ENCODE data around the gene GDI1. TPM values are rescaled to one million over a fixed set of nuclear protein-coding genes. Genes with fewer than 3 reads are reported as not detected.

Gene GDI1
- total and polyA plus RNA-seq, 10 of the 15 experiments (the other 5 are each of a cell fraction or from before 2014, with no cell fraction given), result 0.92 to 102 (median 49.6) TPM

DNA sequence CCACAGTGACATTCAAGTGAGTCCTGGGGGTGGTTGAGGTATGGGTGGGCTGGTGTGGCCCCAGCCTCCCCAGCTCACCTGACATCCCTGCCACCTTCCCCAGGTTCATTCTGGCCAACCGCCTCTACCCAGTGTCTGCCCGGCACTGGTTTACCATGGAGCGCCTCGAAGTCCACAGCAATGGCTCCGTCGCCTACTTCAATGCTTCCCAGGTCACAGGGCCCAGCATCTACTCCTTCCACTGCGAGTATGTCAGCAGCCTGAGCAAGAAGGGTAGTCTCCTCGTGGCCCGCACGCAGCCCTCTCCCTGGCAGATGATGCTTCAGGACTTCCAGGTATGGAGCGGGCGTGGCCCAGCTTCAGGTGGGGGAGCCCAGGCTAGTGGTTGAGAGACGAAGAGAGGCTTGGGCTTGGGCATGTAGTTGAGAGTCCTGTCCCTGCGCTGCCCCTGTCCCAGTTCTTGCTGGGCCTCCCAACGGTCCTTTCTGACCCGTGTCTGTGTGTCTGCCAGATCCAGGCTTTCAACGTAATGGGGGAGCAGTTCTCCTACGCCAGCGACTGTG is 1.7 kb upstream of the GDI1 start (continued):
- TF ChIP-seq, protein P1, sequence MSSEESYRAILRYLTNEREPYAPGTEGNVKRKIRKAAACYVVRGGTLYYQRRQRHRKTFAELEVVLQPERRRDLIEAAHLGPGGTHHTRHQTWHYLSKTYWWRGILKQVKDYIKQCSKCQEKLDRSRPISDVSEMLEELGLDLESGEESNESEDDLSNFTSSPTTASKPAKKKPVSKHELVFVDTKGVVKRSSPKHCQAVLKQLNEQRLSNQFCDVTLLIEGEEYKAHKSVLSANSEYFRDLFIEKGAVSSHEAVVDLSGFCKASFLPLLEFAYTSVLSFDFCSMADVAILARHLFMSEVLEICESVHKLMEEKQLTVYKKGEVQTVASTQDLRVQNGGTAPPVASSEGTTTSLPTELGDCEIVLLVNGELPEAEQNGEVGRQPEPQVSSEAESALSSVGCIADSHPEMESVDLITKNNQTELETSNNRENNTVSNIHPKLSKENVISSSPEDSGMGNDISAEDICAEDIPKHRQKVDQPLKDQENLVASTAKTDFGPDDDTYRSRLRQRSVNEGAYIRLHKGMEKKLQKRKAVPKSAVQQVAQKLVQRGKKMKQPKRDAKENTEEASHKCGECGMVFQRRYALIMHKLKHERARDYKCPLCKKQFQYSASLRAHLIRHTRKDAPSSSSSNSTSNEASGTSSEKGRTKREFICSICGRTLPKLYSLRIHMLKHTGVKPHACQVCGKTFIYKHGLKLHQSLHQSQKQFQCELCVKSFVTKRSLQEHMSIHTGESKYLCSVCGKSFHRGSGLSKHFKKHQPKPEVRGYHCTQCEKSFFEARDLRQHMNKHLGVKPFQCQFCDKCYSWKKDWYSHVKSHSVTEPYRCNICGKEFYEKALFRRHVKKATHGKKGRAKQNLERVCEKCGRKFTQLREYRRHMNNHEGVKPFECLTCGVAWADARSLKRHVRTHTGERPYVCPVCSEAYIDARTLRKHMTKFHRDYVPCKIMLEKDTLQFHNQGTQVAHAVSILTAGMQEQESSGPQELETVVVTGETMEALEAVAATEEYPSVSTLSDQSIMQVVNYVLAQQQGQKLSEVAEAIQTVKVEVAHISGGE (CRISPR knock-in tag; IDR thresholded peaks at IDR 0.05), result no peak

DNA sequence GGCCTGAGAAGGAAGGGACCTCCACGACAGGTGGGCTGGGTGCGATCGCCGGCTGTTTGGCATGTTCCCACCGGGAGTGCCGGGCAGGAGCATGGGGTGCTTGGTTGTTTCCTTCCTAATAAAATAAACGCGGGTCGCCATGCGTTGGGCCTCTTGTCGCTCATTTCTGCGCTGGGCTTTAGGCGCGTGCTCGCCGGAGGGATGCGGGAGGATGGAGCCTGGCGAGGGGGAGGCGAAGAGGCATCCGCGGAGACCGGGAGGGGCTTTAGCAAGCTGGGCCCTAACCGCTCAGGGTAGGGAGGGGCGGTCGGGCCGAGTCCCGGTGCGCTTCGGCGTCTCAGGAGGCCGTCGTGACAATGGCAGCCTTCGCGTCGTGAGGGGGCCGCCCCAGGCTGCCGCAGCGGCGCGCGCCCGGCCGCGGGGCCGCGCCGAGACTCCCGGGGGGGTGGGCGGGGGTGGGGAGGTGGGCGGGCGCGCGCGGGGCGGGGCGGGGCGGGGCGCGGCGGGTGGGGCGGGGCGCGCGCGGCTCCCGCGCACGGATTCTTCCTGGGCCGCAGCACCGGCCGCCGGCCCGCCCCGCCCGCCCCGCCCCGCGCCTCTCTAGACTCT is 476 bp upstream of the GDI1 start:
- TF ChIP-seq, protein P2, sequence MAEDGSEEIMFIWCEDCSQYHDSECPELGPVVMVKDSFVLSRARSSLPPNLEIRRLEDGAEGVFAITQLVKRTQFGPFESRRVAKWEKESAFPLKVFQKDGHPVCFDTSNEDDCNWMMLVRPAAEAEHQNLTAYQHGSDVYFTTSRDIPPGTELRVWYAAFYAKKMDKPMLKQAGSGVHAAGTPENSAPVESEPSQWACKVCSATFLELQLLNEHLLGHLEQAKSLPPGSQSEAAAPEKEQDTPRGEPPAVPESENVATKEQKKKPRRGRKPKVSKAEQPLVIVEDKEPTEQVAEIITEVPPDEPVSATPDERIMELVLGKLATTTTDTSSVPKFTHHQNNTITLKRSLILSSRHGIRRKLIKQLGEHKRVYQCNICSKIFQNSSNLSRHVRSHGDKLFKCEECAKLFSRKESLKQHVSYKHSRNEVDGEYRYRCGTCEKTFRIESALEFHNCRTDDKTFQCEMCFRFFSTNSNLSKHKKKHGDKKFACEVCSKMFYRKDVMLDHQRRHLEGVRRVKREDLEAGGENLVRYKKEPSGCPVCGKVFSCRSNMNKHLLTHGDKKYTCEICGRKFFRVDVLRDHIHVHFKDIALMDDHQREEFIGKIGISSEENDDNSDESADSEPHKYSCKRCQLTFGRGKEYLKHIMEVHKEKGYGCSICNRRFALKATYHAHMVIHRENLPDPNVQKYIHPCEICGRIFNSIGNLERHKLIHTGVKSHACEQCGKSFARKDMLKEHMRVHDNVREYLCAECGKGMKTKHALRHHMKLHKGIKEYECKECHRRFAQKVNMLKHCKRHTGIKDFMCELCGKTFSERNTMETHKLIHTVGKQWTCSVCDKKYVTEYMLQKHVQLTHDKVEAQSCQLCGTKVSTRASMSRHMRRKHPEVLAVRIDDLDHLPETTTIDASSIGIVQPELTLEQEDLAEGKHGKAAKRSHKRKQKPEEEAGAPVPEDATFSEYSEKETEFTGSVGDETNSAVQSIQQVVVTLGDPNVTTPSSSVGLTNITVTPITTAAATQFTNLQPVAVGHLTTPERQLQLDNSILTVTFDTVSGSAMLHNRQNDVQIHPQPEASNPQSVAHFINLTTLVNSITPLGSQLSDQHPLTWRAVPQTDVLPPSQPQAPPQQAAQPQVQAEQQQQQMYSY (CRISPR knock-in tag; IDR thresholded peaks at IDR 0.05), result no peak
- no peak for TF ChIP-seq FOXK2 (IDR thresholded peaks at IDR 0.05)
- no peak for TF ChIP-seq FOXM1 (IDR thresholded peaks at IDR 0.05; ENCODE audit: low read depth, low read length)
- TF ChIP-seq TARDBP (IDR thresholded peaks at IDR 0.05; ENCODE audit: borderline replicate concordance), result no peak
- TF ChIP-seq, protein P3, sequence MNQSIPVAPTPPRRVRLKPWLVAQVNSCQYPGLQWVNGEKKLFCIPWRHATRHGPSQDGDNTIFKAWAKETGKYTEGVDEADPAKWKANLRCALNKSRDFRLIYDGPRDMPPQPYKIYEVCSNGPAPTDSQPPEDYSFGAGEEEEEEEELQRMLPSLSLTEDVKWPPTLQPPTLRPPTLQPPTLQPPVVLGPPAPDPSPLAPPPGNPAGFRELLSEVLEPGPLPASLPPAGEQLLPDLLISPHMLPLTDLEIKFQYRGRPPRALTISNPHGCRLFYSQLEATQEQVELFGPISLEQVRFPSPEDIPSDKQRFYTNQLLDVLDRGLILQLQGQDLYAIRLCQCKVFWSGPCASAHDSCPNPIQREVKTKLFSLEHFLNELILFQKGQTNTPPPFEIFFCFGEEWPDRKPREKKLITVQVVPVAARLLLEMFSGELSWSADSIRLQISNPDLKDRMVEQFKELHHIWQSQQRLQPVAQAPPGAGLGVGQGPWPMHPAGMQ (IDR thresholded peaks at IDR 0.05; ENCODE audit: borderline replicate concordance), result no peak
- TF ChIP-seq, protein P4, sequence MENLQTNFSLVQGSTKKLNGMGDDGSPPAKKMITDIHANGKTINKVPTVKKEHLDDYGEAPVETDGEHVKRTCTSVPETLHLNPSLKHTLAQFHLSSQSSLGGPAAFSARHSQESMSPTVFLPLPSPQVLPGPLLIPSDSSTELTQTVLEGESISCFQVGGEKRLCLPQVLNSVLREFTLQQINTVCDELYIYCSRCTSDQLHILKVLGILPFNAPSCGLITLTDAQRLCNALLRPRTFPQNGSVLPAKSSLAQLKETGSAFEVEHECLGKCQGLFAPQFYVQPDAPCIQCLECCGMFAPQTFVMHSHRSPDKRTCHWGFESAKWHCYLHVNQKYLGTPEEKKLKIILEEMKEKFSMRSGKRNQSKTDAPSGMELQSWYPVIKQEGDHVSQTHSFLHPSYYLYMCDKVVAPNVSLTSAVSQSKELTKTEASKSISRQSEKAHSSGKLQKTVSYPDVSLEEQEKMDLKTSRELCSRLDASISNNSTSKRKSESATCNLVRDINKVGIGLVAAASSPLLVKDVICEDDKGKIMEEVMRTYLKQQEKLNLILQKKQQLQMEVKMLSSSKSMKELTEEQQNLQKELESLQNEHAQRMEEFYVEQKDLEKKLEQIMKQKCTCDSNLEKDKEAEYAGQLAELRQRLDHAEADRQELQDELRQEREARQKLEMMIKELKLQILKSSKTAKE (IDR thresholded peaks at IDR 0.05; ENCODE audit: low read depth, poor library complexity, severe bottlenecking), result no peak
- no peak for TF ChIP-seq RAD51 (IDR thresholded peaks at IDR 0.05)
- Histone ChIP-seq H2AFZ (ENCODE audit: control insufficient read depth, low read depth, low read length) (no peak overlapping the region; the same call in 1 of the 2 replicates), H4K20me1 (ENCODE audit: control insufficient read depth, insufficient read depth) (no peaks in the 10 kb centered on the region), H3K4me1 (ENCODE audit: control insufficient read depth, insufficient read depth, low read length) (no peaks in the 10 kb centered on the region), H3K9me3 (replicated peaks; ENCODE audit: control insufficient read depth, insufficient read depth, low read length) (no peaks in the 10 kb centered on the region; the same call in 2 of the 3 replicates), H3K4me3 (peak overlapping the region; percentile 74; the same call in 1 of the 2 replicates), H3K27me3 (replicated peaks in 1 of 2; ENCODE audit: control insufficient read depth in 2 of 2, insufficient read depth in 2 of 2, low read length in 1 of 2) (no peaks in the 10 kb centered on the region), H3K9ac (ENCODE audit: control insufficient read depth, insufficient read depth, low read length) (no peak overlapping the region; the same call in 1 of the 2 replicates), H3K79me2 (ENCODE audit: control insufficient read depth, insufficient read depth, low read length) (peaks cover 21% of the 10 kb centered on the region), H3K4me2 (ENCODE audit: control insufficient read depth, insufficient read depth) (peak overlapping the region; percentile 35; the same call in 1 of the 2 replicates), H3K27ac (ENCODE audit: control insufficient read depth, insufficient read depth) (peak overlapping the region; percentile 39), H3K36me3 (ENCODE audit: control insufficient read depth in 2 of 2, insufficient read depth in 2 of 2, low read length in 1 of 2) (peaks cover 0 to 3% of the 10 kb centered on the region in 2 experiments; a peak in 1 of 4 replicates)
- ChIA-PET POLR2A (no interaction called here), CTCF (no interaction called here), RAD21 (ENCODE audit: unreplicated experiment) (no interaction called here), SMC1A (ENCODE audit: uncharacterized antibody, unreplicated experiment) (no interaction called here)
- in situ Hi-C loops (cut with MboI) (no loop called here), intact Hi-C loops (cut with micrococcal nuclease; ENCODE audit: unreplicated experiment) (loop anchor here (5.0 kb wide), 2 partner anchors 39 to 41 kb away; partner anchors contain the start of genes LAGE3 and RPL10)
- WGBS (ENCODE audit: insufficient coverage, insufficient replicate concordance, low lambda C conversion rate, missing lambda C conversion rate), result 67% methylated on average over 35 of the region's 78 CpGs
- DNase-seq (ENCODE audit: low read depth, low spot score) (no peak), ATAC-seq (peak; percentile 67), FAIRE-seq (no peak)
- BruUV-seq (replicated peaks), result no TSS peak
